ENCODE measurements around the gene KANK2.

DNA sequence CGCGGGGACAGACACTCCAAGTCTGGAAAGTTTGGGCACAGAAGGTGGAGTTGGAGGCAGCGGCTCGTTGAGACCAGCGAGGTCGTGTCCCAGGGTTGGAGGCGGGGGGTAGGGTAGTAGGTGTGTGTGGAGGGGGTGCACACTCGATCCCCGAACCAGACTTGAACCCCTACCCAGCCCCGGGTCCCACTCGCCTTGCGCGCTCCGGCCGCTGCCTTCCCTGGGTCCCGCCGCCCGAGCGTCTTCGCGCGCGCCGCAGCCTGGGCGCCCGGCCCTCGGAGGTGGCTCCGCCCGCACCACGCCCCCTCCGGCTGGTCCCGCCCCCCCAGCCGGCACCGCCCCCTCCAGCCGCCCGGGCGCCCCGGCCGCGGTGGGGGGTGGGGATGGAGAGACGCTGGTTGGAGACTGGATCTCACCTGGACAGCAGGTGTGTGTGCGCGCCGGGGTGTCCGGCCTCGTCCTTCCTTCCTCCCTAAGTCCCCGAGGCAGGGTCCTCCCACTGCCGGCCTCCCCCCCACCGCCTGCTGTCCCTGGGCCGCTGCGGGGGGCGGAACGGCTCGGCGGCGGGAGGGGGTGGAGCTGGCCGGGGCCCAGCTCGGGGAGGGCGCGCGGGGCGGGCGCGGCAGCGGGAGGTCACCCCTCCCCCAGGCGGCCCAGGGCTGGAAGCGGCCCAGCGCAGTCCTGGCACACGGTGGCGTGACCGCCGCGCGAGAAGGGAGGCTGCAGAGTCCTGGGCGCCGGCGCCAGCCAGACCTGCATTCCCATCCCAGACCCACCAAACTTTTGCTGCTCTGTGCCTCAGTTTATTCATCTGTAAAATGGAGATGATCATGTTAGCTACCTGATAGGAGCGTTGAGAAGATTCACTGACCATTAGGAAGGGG is at the start of gene KANK2:
- TF ChIP-seq, protein P1, sequence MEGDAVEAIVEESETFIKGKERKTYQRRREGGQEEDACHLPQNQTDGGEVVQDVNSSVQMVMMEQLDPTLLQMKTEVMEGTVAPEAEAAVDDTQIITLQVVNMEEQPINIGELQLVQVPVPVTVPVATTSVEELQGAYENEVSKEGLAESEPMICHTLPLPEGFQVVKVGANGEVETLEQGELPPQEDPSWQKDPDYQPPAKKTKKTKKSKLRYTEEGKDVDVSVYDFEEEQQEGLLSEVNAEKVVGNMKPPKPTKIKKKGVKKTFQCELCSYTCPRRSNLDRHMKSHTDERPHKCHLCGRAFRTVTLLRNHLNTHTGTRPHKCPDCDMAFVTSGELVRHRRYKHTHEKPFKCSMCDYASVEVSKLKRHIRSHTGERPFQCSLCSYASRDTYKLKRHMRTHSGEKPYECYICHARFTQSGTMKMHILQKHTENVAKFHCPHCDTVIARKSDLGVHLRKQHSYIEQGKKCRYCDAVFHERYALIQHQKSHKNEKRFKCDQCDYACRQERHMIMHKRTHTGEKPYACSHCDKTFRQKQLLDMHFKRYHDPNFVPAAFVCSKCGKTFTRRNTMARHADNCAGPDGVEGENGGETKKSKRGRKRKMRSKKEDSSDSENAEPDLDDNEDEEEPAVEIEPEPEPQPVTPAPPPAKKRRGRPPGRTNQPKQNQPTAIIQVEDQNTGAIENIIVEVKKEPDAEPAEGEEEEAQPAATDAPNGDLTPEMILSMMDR (IDR thresholded peaks at IDR 0.05): no peak
- TF ChIP-seq, protein P2, sequence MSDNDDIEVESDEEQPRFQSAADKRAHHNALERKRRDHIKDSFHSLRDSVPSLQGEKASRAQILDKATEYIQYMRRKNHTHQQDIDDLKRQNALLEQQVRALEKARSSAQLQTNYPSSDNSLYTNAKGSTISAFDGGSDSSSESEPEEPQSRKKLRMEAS (CRISPR knock-in tag; IDR thresholded peaks at IDR 0.05): no peak
